Suprapubic skin (tissue), 4 donors: Measurements from ENCODE around the gene CYP2S1. TPM values are rescaled to one million over a fixed set of nuclear protein-coding genes. Genes with fewer than 3 reads are reported as not detected.
A peak's percentile ranks its signal among the peaks of the same experiment; 100 is the strongest.
"Not testable (repeated sequence)": the region's sequence is repeated elsewhere in the genome, so short reads cannot be mapped to it uniquely, and the experiment has no call there.

Experiments
- DNase-seq, 2 donors: peaks; one replicate each; pipeline ENCODE4 v3.0.0-alpha.2; 2019; ENCODE audit warnings: low spot score in 2 of 2
- H3K27ac ChIP-seq: fragments of 200-600 bp; sonication (generic); one replicate; pipeline ENCODE4 v1.5.1; 2019
- H3K27me3 ChIP-seq: fragments of 200-600 bp; sonication (generic); one replicate; pipeline ENCODE4 v1.5.1; 2019
- H3K36me3 ChIP-seq: fragments of 200-600 bp; sonication (generic); one replicate; pipeline ENCODE4 v1.5.1; 2019
- H3K4me1 ChIP-seq: fragments of 200-600 bp; sonication (generic); one replicate; pipeline ENCODE4 v1.5.1; 2019
- H3K4me3 ChIP-seq: fragments of 200-600 bp; sonication (generic); one replicate; pipeline ENCODE4 v1.5.1; 2019; ENCODE audit warnings: mild to moderate bottlenecking
- H3K9me3 ChIP-seq: fragments of 200-600 bp; sonication (generic); one replicate; pipeline ENCODE4 v1.5.1; 2019
- EP300 ChIP-seq: sonication (generic); formaldehyde crosslinking; IDR thresholded peaks from one replicate; pipeline ENCODE4 v1.6.1; 2017; ENCODE audit warnings: antibody characterized with exemption
- POLR2A ChIP-seq, 2 donors: fragments of 450-650 bp; IDR thresholded peaks; one replicate each; pipeline ENCODE4 v1.6.1; 2017; ENCODE audit warnings: antibody characterized with exemption in 2 of 2, mild to moderate bottlenecking in 2 of 2, moderate library complexity in 2 of 2
- POLR2AphosphoS5 ChIP-seq, 3 donors: sonication (generic); formaldehyde crosslinking; IDR thresholded peaks; one replicate each; pipeline ENCODE4 v1.6.1; 2017; ENCODE audit warnings: antibody characterized with exemption in 3 of 3
- WGBS: methylation state at CpG from one replicate; pipeline ENCODE4 v1.1.5; 2018; 5-methylcytosine and 5-hydroxymethylcytosine counted together
- total RNA-seq, 4 donors: library from RNA; depleted of rRNA; stranded (reverse); fragments of >200 nt; gene quantifications; one replicate each; pipeline ENCODE4 v1.1.0, GENCODE V29; 2016
- TF ChIP-seq, protein P1 (sequence below), 2 donors: fragments of 200-600 bp in 1 of 2; fragments of 450-650 bp in 1 of 2; sonication (generic) in 1 of 2; IDR thresholded peaks; one replicate each; pipeline ENCODE4 v1.5.1; 2016 to 2019; ENCODE audit warnings: antibody characterized with exemption in 2 of 2, mild to moderate bottlenecking in 1 of 2, moderate library complexity in 1 of 2

CYP2S1 gene, protein sequence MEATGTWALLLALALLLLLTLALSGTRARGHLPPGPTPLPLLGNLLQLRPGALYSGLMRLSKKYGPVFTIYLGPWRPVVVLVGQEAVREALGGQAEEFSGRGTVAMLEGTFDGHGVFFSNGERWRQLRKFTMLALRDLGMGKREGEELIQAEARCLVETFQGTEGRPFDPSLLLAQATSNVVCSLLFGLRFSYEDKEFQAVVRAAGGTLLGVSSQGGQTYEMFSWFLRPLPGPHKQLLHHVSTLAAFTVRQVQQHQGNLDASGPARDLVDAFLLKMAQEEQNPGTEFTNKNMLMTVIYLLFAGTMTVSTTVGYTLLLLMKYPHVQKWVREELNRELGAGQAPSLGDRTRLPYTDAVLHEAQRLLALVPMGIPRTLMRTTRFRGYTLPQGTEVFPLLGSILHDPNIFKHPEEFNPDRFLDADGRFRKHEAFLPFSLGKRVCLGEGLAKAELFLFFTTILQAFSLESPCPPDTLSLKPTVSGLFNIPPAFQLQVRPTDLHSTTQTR
- total RNA-seq: 1 to 10 TPM; 1.8 to 6.5 (median 2.5) TPM

DNA sequence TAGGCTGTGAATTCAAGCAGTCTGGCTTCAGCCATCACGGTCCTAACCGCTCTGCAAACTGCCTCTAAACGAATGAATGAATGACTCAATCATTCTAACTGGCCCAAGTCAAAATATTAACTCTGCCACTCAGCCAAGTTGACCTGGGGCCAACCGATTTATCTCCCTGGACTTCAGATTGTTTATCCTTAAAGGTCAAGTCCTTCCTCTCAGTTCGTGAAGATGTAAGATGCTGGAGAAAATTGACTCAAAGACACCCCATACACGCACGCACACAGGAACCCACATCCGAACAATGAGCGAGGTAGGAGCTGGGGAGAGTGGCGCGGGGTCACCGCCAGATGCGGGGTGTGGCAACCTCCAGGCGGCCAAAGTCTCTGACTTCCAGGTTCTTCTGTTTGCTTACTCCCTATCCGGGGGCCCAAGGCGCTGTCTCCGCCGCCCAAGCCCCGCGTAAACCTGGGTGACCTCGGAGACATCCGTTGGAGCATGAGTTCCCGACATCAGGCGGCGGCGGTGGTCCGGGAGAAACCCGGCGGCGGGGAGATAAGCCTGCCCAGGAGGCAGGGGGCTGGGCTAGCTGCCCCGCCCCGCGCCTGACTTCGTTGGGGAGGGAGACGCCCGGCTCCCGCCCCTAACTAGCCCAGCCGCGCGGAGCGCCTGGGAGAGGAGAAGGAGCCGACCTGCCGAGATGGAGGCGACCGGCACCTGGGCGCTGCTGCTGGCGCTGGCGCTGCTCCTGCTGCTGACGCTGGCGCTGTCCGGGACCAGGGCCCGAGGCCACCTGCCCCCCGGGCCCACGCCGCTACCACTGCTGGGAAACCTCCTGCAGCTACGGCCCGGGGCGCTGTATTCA, at the start of gene CYP2S1:
TSS of gene CYP2S1 (plus strand) at position 646 of the 856 bp plus-strand sequence. CDS start at position 692, 46 bp downstream.
- Histone ChIP-seq H3K4me1 (peaks cover 16% of the 10 kb centered on the region), H3K27ac (no peak within 1 kb of the TSS), H3K9me3 (no peaks in the 10 kb centered on the region), H3K36me3 (no peaks in the 10 kb centered on the region), H3K27me3 (peaks cover 45% of the 10 kb centered on the region), H3K4me3 (peak within 1 kb of the TSS; percentile 47)
- 2% methylated on average over 26 of the region's 58 CpGs for WGBS
- DNase-seq: no peak
- TF ChIP-seq POLR2AphosphoS5 (IDR thresholded peaks at IDR 0.05): no peak
- no peak for TF ChIP-seq EP300
- TF ChIP-seq POLR2A (IDR thresholded peaks at IDR 0.05): no peak
- TF ChIP-seq, protein P1, sequence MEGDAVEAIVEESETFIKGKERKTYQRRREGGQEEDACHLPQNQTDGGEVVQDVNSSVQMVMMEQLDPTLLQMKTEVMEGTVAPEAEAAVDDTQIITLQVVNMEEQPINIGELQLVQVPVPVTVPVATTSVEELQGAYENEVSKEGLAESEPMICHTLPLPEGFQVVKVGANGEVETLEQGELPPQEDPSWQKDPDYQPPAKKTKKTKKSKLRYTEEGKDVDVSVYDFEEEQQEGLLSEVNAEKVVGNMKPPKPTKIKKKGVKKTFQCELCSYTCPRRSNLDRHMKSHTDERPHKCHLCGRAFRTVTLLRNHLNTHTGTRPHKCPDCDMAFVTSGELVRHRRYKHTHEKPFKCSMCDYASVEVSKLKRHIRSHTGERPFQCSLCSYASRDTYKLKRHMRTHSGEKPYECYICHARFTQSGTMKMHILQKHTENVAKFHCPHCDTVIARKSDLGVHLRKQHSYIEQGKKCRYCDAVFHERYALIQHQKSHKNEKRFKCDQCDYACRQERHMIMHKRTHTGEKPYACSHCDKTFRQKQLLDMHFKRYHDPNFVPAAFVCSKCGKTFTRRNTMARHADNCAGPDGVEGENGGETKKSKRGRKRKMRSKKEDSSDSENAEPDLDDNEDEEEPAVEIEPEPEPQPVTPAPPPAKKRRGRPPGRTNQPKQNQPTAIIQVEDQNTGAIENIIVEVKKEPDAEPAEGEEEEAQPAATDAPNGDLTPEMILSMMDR (IDR thresholded peaks at IDR 0.05): no peak

DNA sequence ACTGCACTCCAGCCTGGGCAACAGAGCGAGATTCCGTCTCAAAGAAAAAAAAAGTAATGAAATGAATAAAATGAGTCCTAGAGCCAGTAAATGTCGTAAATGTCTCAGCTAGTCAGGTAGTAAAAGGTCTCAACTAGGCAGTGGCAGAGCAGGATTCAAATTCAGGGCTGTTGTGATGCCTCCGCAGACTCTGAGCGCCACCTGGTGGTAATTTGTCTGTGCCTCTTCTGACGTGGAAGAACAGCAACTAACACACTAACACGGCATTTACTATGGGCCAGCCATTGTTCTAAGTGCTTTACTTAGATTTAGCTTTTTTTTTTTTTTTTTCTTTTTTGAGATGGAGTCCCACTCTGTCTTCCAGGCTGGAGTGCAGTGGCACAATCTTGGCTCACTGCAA, 48.6 kb upstream of the CYP2S1 start:
- H3K4me1 ChIP-seq: no peaks in the 10 kb centered on the region
- H3K36me3 ChIP-seq: no peaks in the 10 kb centered on the region
- TF ChIP-seq EP300 (no peak), POLR2AphosphoS5 (IDR thresholded peaks at IDR 0.05) (no peak), POLR2A (IDR thresholded peaks at IDR 0.05) (no peak)
- TF ChIP-seq, protein P1 (IDR thresholded peaks at IDR 0.05): peak; percentile 76 to 78
- 31% methylated on average over 7 of the region's 7 CpGs for WGBS
- DNase-seq: peak; percentile 79 to 87
- H3K27me3 ChIP-seq: no peaks in the 10 kb centered on the region
- no peak overlapping the region for H3K4me3 ChIP-seq
- H3K27ac ChIP-seq: no peak overlapping the region
- H3K9me3 ChIP-seq: no peaks in the 10 kb centered on the region

DNA sequence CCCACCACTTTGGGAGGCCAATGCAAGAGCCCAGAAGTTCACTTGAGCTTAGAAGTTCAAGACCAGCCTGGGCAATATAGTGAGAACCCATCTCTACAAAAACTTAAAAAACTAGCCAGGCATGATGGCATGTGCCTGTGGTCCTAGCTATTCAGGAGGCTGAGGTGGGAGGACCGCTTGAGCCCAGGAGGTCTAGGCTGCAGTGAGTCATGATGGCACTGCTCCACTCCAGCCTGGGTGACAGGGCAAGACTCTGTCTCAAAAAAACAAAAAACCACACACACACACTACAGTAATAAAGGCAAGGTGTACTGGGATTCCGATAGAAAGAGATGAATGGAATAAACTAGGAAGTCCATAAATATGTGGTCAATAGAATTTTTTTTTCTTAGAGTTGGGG, 43.2 kb upstream of the CYP2S1 start:
- H3K36me3 ChIP-seq: no peaks in the 10 kb centered on the region
- 98% methylated on average over 2 of the region's 2 CpGs for WGBS
- no peaks in the 10 kb centered on the region for H3K9me3 ChIP-seq
- no peak overlapping the region for H3K27ac ChIP-seq
- TF ChIP-seq, protein P1 (IDR thresholded peaks at IDR 0.05): no peak
- TF ChIP-seq POLR2AphosphoS5 (IDR thresholded peaks at IDR 0.05) (no peak), EP300 (no peak), POLR2A (IDR thresholded peaks at IDR 0.05) (no peak)
- no peaks in the 10 kb centered on the region for H3K27me3 ChIP-seq
- no peaks in the 10 kb centered on the region for H3K4me1 ChIP-seq
- no peak overlapping the region for H3K4me3 ChIP-seq
- DNase-seq: no peak

DNA sequence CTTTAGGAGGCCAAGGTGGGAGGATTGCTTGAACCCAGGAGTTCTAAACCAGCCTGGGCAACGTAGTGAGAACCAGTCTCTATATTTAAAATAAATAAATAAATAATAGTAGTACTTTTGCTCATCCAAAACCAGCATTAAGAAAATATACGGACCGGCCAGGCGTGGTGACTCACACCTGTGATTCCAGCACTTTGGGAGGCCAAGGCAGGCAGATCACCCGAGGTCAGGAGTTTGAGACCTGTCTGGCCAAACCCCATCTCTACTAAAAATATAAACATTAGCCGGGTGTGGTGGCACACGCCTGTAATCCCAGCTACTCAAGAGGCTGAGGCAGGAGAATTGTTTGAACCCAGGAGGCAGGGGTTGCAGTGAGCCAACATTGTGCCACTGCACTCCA, 42.0 kb upstream of the CYP2S1 start:
- not testable (repeated sequence) for H3K27me3 ChIP-seq, H3K27ac ChIP-seq, H3K9me3 ChIP-seq, H3K4me1 ChIP-seq, H3K36me3 ChIP-seq, DNase-seq, H3K4me3 ChIP-seq
- WGBS: 84% methylated on average over 7 of the region's 7 CpGs

DNA sequence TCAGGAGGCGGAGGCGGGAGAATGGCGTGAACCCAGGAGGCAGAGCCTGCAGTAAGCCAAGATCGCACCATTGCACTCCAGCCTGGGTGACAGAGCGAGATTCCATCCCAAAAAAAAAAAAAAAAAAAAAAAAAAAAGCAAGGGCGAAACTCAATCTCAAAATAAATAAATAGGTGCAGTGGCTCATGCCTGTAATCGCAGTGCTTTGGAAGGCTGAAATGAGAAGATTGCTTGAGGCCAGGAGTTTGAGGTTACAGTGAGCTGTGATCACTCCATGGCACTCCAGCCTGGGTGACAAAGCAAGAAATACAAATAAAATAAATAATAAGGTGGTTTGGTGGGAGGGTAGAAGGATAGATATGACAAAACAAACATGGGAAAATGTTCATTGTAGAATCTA, 39.0 kb upstream of the CYP2S1 start:
- Histone ChIP-seq H3K4me1 (no peaks in the 10 kb centered on the region), H3K36me3 (no peaks in the 10 kb centered on the region), H3K4me3 (no peak overlapping the region), H3K27me3 (no peaks in the 10 kb centered on the region), H3K9me3 (no peaks in the 10 kb centered on the region), H3K27ac (no peak overlapping the region)
- 88% methylated on average over 7 of the region's 7 CpGs for WGBS
- no peak for TF ChIP-seq EP300
- no peak for TF ChIP-seq POLR2AphosphoS5 (IDR thresholded peaks at IDR 0.05)
- TF ChIP-seq, protein P1 (IDR thresholded peaks at IDR 0.05): no peak
- no peak for TF ChIP-seq POLR2A (IDR thresholded peaks at IDR 0.05)
- DNase-seq: no peak
